ENCODE data around the gene SCAF1. TPM values are rescaled to one million over a fixed set of nuclear protein-coding genes. Genes with fewer than 3 reads are reported as not detected.

The SCAF1 gene
- total RNA-seq, 1 experiment from 2014 or later = 81.3 TPM

DNA sequence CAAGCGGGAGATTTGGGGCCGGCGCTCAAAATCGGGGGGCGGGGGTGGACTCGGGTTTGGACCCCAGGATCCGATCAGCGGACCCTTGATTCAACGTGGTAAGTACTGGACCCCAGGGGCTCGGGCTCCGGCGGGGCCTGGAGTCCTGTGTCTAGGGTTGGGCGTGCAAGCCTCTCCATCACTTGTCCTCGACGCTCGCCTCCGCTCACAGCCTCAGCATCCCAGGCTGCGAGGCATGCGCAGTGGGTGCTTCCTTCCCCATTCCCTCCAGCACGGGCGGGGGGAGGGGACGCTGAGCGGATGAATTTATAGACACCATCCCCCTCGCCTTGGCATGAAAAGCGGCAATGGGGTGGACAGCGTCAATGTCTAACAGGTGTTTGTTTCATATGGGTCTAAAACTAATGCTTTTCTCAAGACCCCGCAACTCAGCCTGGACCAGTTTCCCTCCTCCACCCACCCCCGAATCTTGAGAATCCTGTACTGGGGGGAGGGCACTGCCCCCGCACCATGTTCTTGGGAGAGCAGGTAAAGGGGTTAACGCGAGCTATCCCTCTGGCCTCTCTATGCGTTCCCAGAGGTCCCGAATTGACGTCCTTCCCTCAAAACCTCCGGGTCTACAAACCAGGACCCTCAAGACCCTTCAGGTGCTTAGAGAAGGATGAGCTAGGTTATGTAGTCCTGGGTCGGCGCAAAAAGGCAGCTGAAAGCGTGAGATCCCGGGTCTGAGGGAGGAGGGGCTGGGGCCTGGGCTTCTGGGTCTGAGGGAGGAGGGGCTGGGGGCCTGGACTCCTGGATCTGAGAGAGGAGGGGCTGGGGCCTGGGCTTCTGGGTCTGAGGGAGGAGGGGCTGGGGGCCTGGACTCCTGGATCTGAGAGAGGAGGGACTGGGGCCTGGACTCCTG, 49.5 kb downstream of the SCAF1 start:
- CTCF ChIA-PET = interaction anchor here (0.7 kb wide), 1 partner anchor 219 kb away, joined by 6 read pairs; no protein-coding TSS in a partner anchor
- intact Hi-C loops (cut with micrococcal nuclease) = no loop called here
- H3K4me1 Mint-ChIP-seq (ENCODE audit: insufficient read depth, unreplicated experiment) = peaks cover 14% of the 10 kb centered on the region
- POLR2A ChIA-PET = interaction anchor here (0.6 kb wide), 1 partner anchor 68 kb away, joined by 3 read pairs; no protein-coding TSS in a partner anchor
- DNase-seq (ENCODE audit: unreplicated experiment) = no peak
- H3K27ac Mint-ChIP-seq (ENCODE audit: low read depth, unreplicated experiment) = no peak overlapping the region
- H3K4me3 Mint-ChIP-seq (ENCODE audit: unreplicated experiment) = peak overlapping the region; percentile 56
- peaks cover 28% of the 10 kb centered on the region for H3K36me3 Mint-ChIP-seq (ENCODE audit: insufficient read depth, unreplicated experiment)
- BruUV-seq (replicated peaks) = no TSS peak
- H3K27me3 Mint-ChIP-seq (ENCODE audit: insufficient read depth, unreplicated experiment) = no peaks in the 10 kb centered on the region
- TF ChIP-seq, protein P1, sequence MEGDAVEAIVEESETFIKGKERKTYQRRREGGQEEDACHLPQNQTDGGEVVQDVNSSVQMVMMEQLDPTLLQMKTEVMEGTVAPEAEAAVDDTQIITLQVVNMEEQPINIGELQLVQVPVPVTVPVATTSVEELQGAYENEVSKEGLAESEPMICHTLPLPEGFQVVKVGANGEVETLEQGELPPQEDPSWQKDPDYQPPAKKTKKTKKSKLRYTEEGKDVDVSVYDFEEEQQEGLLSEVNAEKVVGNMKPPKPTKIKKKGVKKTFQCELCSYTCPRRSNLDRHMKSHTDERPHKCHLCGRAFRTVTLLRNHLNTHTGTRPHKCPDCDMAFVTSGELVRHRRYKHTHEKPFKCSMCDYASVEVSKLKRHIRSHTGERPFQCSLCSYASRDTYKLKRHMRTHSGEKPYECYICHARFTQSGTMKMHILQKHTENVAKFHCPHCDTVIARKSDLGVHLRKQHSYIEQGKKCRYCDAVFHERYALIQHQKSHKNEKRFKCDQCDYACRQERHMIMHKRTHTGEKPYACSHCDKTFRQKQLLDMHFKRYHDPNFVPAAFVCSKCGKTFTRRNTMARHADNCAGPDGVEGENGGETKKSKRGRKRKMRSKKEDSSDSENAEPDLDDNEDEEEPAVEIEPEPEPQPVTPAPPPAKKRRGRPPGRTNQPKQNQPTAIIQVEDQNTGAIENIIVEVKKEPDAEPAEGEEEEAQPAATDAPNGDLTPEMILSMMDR (IDR thresholded peaks at IDR 0.05; ENCODE audit: unreplicated experiment) = no peak
- H3K9me3 Mint-ChIP-seq (ENCODE audit: unreplicated experiment) = no peaks in the 10 kb centered on the region

DNA sequence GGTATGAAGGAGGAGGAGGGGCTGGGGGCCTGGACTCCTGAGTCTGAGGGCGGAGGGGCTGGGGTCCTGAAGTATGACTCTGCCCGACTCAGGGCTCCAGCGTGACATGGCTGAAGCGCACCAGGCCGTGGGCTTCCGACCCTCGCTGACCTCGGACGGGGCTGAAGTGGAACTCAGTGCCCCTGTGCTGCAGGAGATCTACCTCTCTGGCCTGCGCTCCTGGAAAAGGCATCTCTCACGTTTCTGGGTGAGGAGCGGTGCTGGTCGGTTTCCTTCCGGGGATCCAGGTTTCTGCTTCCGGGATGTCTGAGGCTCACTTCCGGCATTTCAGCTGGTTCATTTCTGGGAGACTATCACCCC, 50.1 kb downstream of the SCAF1 start:
- POLR2A ChIA-PET = interaction anchor here (0.6 kb wide), 1 partner anchor 69 kb away, joined by 3 read pairs; no protein-coding TSS in a partner anchor
- CTCF ChIA-PET = interaction anchor here (0.6 to 0.7 kb wide), 2 partner anchors 121 to 220 kb away, joined by 3 to 6 read pairs; no protein-coding TSS in a partner anchor
- peaks cover 14% of the 10 kb centered on the region for H3K4me1 Mint-ChIP-seq (ENCODE audit: insufficient read depth, unreplicated experiment)
- no TSS peak for BruUV-seq (replicated peaks)
- intact Hi-C loops (cut with micrococcal nuclease) = no loop called here
- no peak overlapping the region for H3K27ac Mint-ChIP-seq (ENCODE audit: low read depth, unreplicated experiment)
- H3K9me3 Mint-ChIP-seq (ENCODE audit: unreplicated experiment) = no peaks in the 10 kb centered on the region
- no peak for DNase-seq (ENCODE audit: unreplicated experiment)
- H3K36me3 Mint-ChIP-seq (ENCODE audit: insufficient read depth, unreplicated experiment) = peaks cover 24% of the 10 kb centered on the region
- H3K4me3 Mint-ChIP-seq (ENCODE audit: unreplicated experiment) = no peak overlapping the region
- H3K27me3 Mint-ChIP-seq (ENCODE audit: insufficient read depth, unreplicated experiment) = no peaks in the 10 kb centered on the region
- TF ChIP-seq, protein P1 (IDR thresholded peaks at IDR 0.05; ENCODE audit: unreplicated experiment) = no peak

DNA sequence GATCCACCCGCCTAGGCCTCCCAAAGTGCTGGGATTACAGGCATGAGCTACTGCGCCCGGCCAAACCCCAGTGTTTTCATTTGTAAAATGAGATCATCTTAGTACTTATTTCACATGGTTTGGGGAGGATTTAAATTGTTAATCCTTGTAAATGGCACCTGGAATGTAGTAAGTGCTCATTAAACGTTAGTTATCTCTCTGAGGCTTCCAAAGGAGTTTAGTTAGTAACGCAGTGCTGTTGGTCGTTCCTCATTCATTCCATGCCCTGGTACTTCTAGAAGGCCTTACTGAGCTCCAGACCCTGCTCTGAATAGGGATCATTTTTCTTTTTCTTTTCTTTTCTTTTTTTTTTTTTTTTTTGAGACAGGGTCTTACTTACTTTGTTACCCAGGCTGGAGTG, 54.1 kb downstream of the SCAF1 start:
- H3K9me3 Mint-ChIP-seq (ENCODE audit: unreplicated experiment) = no peaks in the 10 kb centered on the region
- intact Hi-C loops (cut with micrococcal nuclease) = no loop called here
- no peaks in the 10 kb centered on the region for H3K27me3 Mint-ChIP-seq (ENCODE audit: insufficient read depth, unreplicated experiment)
- H3K27ac Mint-ChIP-seq (ENCODE audit: low read depth, unreplicated experiment) = no peak overlapping the region
- TF ChIP-seq, protein P1 (IDR thresholded peaks at IDR 0.05; ENCODE audit: unreplicated experiment) = no peak
- POLR2A ChIA-PET = no interaction called here
- CTCF ChIA-PET = interaction anchor here (1.4 to 1.7 kb wide), 3 partner anchors 11 to 22 kb away, joined by 5 to 8 read pairs (median 5); no protein-coding TSS in a partner anchor
- no peak overlapping the region for H3K4me3 Mint-ChIP-seq (ENCODE audit: unreplicated experiment)
- BruUV-seq (replicated peaks) = no TSS peak
- DNase-seq (ENCODE audit: unreplicated experiment) = no peak
- no peaks in the 10 kb centered on the region for H3K36me3 Mint-ChIP-seq (ENCODE audit: insufficient read depth, unreplicated experiment)
- no peaks in the 10 kb centered on the region for H3K4me1 Mint-ChIP-seq (ENCODE audit: insufficient read depth, unreplicated experiment)

DNA sequence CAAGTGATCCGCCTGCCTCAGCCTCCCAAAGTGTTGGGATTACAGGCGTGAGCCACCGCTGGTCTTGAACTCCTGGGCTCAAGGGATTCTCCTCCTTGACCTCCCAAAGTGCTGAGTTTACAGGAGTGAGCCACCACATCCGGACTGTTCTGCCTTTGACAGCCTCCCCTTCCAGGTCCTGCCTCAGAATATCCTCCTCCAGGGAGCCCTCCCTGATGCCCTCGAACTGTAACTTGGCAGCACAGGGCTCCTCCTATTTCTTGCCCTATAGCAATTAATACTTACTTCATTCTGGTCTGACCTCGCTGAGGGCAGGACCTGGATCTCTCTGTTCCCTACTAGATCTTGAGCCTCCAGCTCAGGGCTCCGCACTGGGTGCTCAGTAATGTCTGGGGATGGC, 54.9 kb downstream of the SCAF1 start:
- H3K27ac Mint-ChIP-seq (ENCODE audit: low read depth, unreplicated experiment) = no peak overlapping the region
- intact Hi-C loops (cut with micrococcal nuclease) = no loop called here
- no peak for DNase-seq (ENCODE audit: unreplicated experiment)
- no peaks in the 10 kb centered on the region for H3K9me3 Mint-ChIP-seq (ENCODE audit: unreplicated experiment)
- H3K4me3 Mint-ChIP-seq (ENCODE audit: unreplicated experiment) = no peak overlapping the region
- ChIA-PET CTCF (no interaction called here), POLR2A (interaction anchor here (1.0 kb wide), 1 partner anchor 40 kb away, joined by 3 read pairs; no protein-coding TSS in a partner anchor)
- H3K4me1 Mint-ChIP-seq (ENCODE audit: insufficient read depth, unreplicated experiment) = no peaks in the 10 kb centered on the region
- H3K36me3 Mint-ChIP-seq (ENCODE audit: insufficient read depth, unreplicated experiment) = no peaks in the 10 kb centered on the region
- TF ChIP-seq, protein P1 (IDR thresholded peaks at IDR 0.05; ENCODE audit: unreplicated experiment) = no peak
- BruUV-seq (replicated peaks) = no TSS peak
- no peaks in the 10 kb centered on the region for H3K27me3 Mint-ChIP-seq (ENCODE audit: insufficient read depth, unreplicated experiment)

All from MCF 10A (cell line).